Measurements from ENCODE around the gene ATG12.
"Not testable (repeated sequence)": the region's sequence is repeated elsewhere in the genome, so short reads cannot be mapped to it uniquely, and the experiment has no call there.

Gene ATG12

GRCh38 chr5:115841382-115842088, at the start of gene ATG12, which contains the start of gene AP3S1:
Gene ATG12, minus strand, starts transcription at chr5:115841565. Its CDS starts 13 bp downstream, at chr5:115841552.
Gene AP3S1, plus strand, starts transcription at chr5:115841935. Its CDS starts 103 bp downstream, at chr5:115842038.
- DNase-seq = peak; percentile 91

GRCh38 chr5:115888027-115888426, 46.7 kb upstream of the ATG12 start:
- DNase-seq = no peak

- not testable (repeated sequence) for DNase-seq
Measured at GRCh38 chr5:115885208-115885607, 43.8 kb upstream of the ATG12 start.

- no peak for DNase-seq
Measured at GRCh38 chr5:115884704-115885103, 43.3 kb upstream of the ATG12 start.

- DNase-seq = not testable (repeated sequence)
Measured at GRCh38 chr5:115882434-115882833, 41.1 kb upstream of the ATG12 start.

GRCh38 chr5:115877342-115877741, 36.0 kb upstream of the ATG12 start:
- DNase-seq = not testable (repeated sequence)

- no peak for DNase-seq
Measured at GRCh38 chr5:115875447-115875846, 34.1 kb upstream of the ATG12 start.

GRCh38 chr5:115873392-115873791, 32.0 kb upstream of the ATG12 start:
- no peak for DNase-seq

- no peak for DNase-seq
Measured at GRCh38 chr5:115872447-115872846, 31.1 kb upstream of the ATG12 start.

- no peak for DNase-seq
Measured at GRCh38 chr5:115869256-115869795, 28.0 kb upstream of the ATG12 start.

GRCh38 chr5:115859378-115859777, 18.0 kb upstream of the ATG12 start:
- DNase-seq = no peak

- no peak for DNase-seq
Measured at GRCh38 chr5:115858396-115858795, 17.0 kb upstream of the ATG12 start.

- DNase-seq = no peak
Measured at GRCh38 chr5:115857626-115858349, 16.4 kb upstream of the ATG12 start.

- DNase-seq = no peak
Measured at GRCh38 chr5:115857057-115857479, 15.7 kb upstream of the ATG12 start.

- no peak for DNase-seq
Measured at GRCh38 chr5:115855959-115856358, 14.6 kb upstream of the ATG12 start.

GRCh38 chr5:115854139-115854538, 12.8 kb upstream of the ATG12 start:
- no peak for DNase-seq

GRCh38 chr5:115850744-115851416, 9.5 kb upstream of the ATG12 start:
- DNase-seq = no peak

GRCh38 chr5:115849258-115849798, 8.0 kb upstream of the ATG12 start:
- DNase-seq = no peak

GRCh38 chr5:115847290-115847689, 5.9 kb upstream of the ATG12 start:
- DNase-seq = no peak

- no peak for DNase-seq
Measured at GRCh38 chr5:115844321-115844817, 3.0 kb upstream of the ATG12 start.

- DNase-seq = no peak
Measured at GRCh38 chr5:115843444-115844130, 2.2 kb upstream of the ATG12 start.

- no peak for DNase-seq
Measured at GRCh38 chr5:115842952-115843351, 1.6 kb upstream of the ATG12 start.
